ENCODE measurements around the gene TTC9B.

- TF ChIP-seq CTCF (IDR thresholded peaks at IDR 0.05; ENCODE audit: low read depth, low read length, missing input control) (peak; percentile 89), ZBTB33 (IDR thresholded peaks at IDR 0.05) (no peak), RXRA (IDR thresholded peaks at IDR 0.05) (peak in 1 of 2 donors; percentile 35), TAF1 (conservative IDR thresholded peaks at IDR 0.05) (no peak), EGR1 (IDR thresholded peaks at IDR 0.05; ENCODE audit: low read depth in 2 of 2) (no peak), RAD21 (IDR thresholded peaks at IDR 0.05) (peak; percentile 89 to 91)
These were observed 3.9 kb upstream of the TTC9B start for GRCh38 chr19:40221858-40222619.

All from liver (tissue), 3 donors.